ENCODE results near the gene CUL9. TPM values are rescaled to one million over a fixed set of nuclear protein-coding genes. Genes with fewer than 3 reads are reported as not detected.

The CUL9 gene
- total RNA-seq, 1 experiment from 2014 or later, result 6.6 TPM

- no peak for DNase-seq (ENCODE audit: low read depth)
Observed at GRCh38 chr6:43193929-43194328, 11.9 kb downstream of the CUL9 start.

DNA sequence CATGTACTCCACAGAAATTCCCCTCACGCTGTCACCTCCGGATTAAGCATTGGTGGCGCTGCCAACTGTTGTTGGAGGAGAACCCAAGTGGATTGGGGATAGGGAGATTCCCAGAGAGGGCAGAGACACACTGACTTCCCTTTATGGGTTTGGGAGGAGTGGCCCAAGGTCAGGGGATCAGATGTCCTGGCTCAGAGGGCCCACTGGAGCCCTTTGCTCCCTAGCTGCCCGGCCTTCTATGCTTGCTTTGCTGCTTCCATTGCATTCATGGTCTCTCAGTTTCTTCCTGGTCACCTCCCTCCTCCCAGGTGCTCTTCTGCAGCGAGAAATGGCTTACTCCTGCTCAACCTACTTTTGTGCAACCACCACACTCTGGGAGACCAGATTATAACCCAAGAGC, 14.3 kb downstream of the CUL9 start:
- DNase-seq (ENCODE audit: low read depth), result no peak

- DNase-seq (ENCODE audit: low read depth), result no peak
Observed at GRCh38 chr6:43199912-43200311, 17.9 kb downstream of the CUL9 start.

GRCh38 chr6:43200541-43200940, 18.5 kb downstream of the CUL9 start:
- no peak for DNase-seq (ENCODE audit: low read depth)

- DNase-seq (ENCODE audit: low read depth), result no peak
Observed at GRCh38 chr6:43202451-43202850, 20.5 kb downstream of the CUL9 start.

DNA sequence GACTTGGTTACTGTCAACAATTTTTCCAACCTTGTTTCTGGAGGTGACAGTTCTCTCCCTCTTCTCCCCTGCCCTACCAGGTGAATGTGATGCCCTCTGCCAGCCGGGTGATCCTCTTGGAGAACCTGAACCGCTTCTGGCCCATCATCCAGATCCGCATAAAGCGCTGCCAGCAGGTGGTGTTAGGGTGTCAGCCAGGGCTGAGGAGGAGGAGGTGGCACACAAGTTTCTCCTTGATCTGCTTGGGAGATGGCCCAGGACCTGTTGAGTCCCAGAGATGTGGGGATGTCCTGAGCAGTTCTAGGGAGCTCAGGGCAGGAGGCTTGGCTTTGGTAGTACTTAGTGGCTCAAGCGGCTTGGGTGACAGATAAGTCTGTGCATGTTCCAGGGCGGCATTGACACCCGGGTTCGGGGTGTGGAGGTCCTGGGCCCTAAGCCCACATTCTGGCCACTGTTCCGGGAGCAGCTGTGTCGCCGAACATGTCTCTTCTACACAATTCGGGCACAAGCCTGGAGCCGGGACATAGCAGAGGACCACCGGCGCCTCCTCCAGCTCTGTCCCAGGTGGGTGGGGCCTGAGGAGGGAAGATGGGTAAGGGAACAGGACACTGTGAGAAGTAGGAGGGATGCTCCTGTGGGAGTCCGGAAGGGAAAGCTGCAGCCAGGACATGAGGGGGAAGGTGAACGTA, 21.2 kb downstream of the CUL9 start:
- no peak for DNase-seq (ENCODE audit: low read depth)

GRCh38 chr6:43203718-43204095, 21.7 kb downstream of the CUL9 start:
- no peak for DNase-seq (ENCODE audit: low read depth)

GRCh38 chr6:43204271-43205105, 22.5 kb downstream of the CUL9 start:
- DNase-seq (ENCODE audit: low read depth), result no peak

GRCh38 chr6:43205849-43206248, 23.9 kb downstream of the CUL9 start:
- DNase-seq (ENCODE audit: low read depth), result no peak

DNA sequence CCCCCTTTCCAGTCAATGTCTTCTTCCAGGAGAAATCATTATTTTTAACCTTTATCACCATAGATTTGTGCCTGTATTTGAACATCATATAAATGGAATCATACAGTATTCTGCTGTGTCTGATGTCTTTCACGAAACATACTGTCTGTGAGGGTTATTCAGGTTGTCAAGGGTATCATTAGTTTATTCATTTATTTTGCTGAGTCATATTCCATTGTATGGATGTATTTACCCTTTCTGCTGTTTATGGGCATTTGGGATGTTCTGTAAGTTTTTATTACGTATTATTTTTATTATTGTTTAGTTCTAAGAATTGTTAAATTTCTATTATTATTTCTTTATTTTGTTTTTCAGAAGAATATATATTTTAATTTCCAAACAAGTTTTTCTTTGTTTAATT, 25.3 kb downstream of the CUL9 start:
- no peak for DNase-seq (ENCODE audit: low read depth)

DNA sequence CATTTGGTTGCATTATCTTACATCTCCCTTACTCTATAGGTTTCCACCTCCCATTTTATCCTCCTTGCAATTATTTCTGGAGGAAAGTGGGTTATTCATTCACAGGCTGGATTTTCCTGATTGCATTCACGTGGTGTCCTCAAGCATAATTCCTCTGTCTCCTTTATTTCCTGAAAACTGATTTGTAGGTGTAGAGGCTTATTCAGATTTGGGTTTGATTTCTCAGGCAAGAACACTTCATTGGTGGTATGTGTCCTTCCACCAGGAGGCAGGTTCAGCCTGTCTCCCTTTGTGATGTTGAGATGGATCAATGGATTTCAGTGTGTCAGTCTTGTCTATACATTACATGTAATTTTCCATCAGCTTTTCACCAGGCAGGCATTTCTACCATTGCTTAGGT, 30.0 kb downstream of the CUL9 start:
- DNase-seq (ENCODE audit: low read depth), result no peak

DNA sequence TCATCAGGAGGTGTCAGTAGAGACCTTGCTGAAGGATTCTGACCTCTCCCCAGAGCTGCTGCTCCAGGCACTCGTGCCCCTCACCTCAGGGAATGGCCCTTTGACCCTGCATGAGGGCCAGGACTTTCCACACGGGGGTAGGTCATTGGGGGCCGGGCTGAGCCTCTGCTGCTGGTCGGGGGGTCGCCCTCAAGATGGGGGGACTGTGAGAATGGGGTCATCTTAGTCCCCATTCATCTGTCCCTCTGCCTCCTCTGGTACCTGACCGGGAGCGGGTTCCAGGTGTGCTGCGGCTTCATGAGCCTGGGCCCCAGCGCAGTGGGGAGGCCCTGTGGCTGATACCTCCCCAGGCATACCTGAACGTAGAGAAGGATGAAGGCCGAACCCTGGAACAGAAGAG, 31.4 kb downstream of the CUL9 start:
- no peak for DNase-seq (ENCODE audit: low read depth)

DNA sequence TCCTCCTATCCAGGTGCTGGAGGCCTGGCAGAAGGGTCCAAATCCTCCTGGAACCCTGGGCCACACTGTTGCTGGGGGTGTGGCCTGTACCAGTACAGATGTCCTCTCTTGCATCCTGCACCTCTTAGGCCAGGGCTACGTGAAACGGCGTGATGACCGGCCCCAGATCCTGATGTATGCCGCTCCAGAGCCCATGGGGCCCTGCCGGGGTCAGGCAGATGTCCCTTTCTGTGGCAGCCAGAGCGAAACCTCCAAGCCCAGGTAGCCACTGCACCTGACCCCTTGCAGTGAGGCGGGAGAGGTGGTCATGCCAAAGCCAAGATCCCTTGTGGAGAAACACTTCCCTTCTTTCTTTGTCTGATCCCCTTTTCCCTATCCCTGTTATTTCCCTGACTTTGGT, 33.1 kb downstream of the CUL9 start:
- no peak for DNase-seq (ENCODE audit: low read depth)

GRCh38 chr6:43216200-43216599, 34.2 kb downstream of the CUL9 start:
- DNase-seq (ENCODE audit: low read depth), result no peak

GRCh38 chr6:43217351-43217750, 35.4 kb downstream of the CUL9 start:
- DNase-seq (ENCODE audit: low read depth), result no peak

DNA sequence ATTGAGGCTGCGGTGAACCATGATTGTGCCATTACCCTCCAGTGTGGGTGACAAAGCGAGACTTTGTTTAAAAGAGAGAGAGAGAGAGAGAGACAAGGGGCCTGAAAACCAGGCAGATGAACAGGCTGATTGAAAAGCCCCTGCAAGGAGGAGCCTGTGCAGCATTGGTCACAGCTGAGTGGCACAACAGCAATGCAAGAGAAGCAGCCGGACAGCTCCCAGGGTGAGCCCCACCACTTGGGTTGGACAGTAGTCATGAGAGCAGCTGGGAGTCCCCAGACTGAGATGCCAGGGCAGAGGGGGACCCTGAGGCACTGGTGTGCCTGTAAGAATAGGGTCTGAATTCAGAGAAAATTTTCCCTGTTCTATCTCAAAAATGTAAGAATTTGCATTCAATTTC, 37.1 kb downstream of the CUL9 start:
- no peak for DNase-seq (ENCODE audit: low read depth)

DNA sequence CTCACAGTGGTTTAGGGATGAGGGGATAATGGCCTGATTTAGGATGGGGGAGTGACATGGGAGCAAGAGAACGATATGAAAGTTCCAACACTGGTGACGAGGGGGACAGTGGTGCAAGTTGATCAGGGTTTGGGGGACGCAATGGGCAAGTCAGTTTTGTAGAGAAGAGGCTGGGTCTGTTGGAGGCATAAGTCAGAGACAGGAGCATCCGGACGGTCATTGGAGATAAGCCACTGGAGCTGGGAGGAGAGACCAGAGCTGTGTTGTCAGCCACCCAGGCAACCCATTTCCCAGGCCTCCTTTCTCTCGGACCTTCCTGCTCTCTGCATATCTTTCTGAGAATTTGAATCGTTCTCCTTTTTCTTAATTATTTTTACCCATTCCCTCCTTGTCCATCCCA, 37.8 kb downstream of the CUL9 start:
- DNase-seq (ENCODE audit: low read depth), result no peak

- no peak for DNase-seq (ENCODE audit: low read depth)
Observed at GRCh38 chr6:43220439-43220951, 38.5 kb downstream of the CUL9 start.

- no peak for DNase-seq (ENCODE audit: low read depth)
Observed at GRCh38 chr6:43221046-43221972, 39.3 kb downstream of the CUL9 start.

- DNase-seq (ENCODE audit: low read depth), result no peak
Observed at GRCh38 chr6:43222418-43223059, 40.5 kb downstream of the CUL9 start.

GRCh38 chr6:43223175-43223574, 41.2 kb downstream of the CUL9 start:
- no peak for DNase-seq (ENCODE audit: low read depth)

Measured in RPMI7951 (cell line).